Fibroblast of the aortic adventitia (primary cell): ENCODE results near the gene FOXD2. TPM values are rescaled to one million over a fixed set of nuclear protein-coding genes. Genes with fewer than 3 reads are reported as not detected.
A peak's percentile ranks its signal among the peaks of the same experiment; 100 is the strongest.

ENCODE experiments used
- DNase-seq: peaks from one replicate; pipeline ENCODE4 v3.0.0-alpha.2; 2010; ENCODE audit warnings: low read depth
- H3K4me3 ChIP-seq: 2 replicates; pipeline ENCODE4 v1.5.1; 2011; ENCODE audit warnings: low read depth, mild to moderate bottlenecking, control low read depth, low read length, moderate library complexity
- total RNA-seq: library from RNA; depleted of rRNA; stranded (reverse); fragments of >200 nt; gene quantifications from 2 replicates; pipeline ENCODE4 v1.2.3, GENCODE V29; 2012; ENCODE audit warnings: low replicate concordance
- TF ChIP-seq, protein P1 (sequence below): IDR thresholded peaks from 2 replicates; pipeline ENCODE4 v1.5.1; 2011; ENCODE audit warnings: mild to moderate bottlenecking, low read length, control low read depth, inconsistent platforms; ENCODE audit not compliant: insufficient read depth

The FOXD2 gene
- total RNA-seq, 1 donor = 0.36 TPM

DNA sequence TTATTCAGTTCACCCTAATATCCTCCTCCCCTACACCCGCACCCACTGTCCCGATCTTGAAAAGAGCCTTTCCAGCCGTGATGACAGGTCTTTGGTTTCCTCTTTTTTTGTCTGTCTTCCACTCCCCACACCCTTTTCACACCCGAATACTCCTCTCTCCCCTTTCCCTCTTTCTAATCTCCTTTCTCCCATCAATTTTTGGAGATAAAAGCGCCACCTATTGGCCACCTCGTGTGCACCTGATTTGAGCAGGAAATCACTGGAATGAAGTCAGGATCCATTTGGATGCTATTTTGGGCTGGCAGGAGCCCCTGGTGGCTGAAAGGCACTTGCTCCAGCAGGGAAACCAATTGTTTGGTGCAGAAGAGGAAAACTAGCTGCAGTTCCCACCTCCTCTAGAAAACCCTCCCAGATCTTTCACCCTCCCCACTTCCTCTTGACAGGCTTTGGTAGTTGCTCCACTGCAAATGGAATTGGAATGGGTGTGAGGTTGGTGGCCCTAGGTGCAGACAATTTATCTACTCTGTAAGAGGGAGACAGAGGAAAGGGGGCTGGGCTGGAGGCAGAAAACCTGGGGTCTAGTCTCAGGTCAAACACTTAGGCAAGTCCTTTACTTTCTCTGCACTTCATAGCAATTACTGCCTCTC lies 13.4 kb upstream of the FOXD2 start:
- DNase-seq = peak; percentile 74
- TF ChIP-seq, protein P1, sequence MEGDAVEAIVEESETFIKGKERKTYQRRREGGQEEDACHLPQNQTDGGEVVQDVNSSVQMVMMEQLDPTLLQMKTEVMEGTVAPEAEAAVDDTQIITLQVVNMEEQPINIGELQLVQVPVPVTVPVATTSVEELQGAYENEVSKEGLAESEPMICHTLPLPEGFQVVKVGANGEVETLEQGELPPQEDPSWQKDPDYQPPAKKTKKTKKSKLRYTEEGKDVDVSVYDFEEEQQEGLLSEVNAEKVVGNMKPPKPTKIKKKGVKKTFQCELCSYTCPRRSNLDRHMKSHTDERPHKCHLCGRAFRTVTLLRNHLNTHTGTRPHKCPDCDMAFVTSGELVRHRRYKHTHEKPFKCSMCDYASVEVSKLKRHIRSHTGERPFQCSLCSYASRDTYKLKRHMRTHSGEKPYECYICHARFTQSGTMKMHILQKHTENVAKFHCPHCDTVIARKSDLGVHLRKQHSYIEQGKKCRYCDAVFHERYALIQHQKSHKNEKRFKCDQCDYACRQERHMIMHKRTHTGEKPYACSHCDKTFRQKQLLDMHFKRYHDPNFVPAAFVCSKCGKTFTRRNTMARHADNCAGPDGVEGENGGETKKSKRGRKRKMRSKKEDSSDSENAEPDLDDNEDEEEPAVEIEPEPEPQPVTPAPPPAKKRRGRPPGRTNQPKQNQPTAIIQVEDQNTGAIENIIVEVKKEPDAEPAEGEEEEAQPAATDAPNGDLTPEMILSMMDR = peak; percentile 85
- H3K4me3 ChIP-seq = no peak overlapping the region

DNA sequence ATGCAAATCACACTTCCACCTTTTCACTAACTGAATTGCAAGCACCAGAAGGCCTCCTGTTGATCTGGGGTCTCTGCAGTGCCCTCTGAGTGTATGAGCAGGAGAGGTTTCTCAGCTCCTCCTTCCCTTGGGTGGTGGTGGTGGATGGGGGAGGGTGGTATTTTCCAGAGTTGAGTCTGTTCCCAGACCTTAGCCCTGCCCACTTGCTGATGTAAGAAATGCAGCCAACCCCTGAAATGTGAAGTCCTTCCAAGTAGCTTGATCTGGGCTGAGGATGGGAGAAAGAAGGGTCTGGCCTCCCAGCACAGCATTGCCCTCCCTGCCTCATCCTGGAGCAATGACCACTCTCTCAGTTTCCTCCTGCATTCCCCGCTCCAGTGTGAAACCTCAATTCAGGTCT lies 6.3 kb upstream of the FOXD2 start:
- TF ChIP-seq, protein P1 = no peak
- peak; percentile 87 for DNase-seq
- no peak overlapping the region for H3K4me3 ChIP-seq

DNA sequence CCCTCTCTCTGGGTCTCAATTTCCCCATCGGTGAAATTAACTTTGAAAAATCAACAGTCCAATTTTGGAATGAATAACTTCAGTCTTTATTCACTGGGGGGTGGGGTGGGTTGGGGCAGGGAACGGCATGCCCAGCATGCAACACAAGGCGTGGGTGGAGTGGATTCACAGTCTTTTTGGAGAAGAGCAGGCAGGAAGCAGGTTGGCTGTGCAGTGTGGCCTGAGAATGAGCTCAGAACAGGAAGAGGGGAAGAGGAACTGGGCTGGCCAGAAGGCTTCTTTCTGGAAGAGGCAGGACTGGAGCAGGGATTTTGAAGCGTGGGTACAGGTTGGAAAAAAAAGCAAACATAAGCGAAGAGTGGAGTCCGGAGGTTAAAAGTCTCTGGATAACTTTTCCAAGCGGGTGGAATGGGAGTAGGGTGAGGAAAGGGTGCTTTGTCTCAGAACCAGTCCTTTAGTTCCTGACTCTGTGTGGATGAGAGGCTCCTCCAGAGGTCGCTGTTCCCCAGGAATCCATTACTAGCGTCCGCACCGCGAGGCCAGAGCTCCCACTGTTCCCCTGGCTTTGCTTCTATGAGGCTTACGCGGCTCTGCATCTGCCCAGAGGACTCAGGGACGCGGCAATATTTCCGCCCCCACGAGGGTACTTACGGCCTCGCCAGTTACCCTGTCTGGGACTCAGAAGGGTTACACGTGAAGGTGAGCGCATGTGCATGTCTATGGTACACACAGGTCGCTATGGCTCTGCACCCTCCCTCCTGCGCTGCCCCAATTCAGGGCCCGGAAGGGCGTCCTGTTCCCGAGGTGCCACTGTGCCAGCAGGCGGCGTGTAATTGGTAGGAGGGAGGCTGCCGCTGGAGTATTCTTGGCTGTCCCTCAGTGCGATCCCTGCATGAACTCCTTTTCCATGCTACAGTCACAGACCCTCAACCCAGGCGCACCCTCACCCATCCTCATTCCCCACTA lies 5.5 kb upstream of the FOXD2 start:
- peak overlapping the region; percentile 39 for H3K4me3 ChIP-seq
- peak; percentile 86 for DNase-seq
- TF ChIP-seq, protein P1 = peak; percentile 91

DNA sequence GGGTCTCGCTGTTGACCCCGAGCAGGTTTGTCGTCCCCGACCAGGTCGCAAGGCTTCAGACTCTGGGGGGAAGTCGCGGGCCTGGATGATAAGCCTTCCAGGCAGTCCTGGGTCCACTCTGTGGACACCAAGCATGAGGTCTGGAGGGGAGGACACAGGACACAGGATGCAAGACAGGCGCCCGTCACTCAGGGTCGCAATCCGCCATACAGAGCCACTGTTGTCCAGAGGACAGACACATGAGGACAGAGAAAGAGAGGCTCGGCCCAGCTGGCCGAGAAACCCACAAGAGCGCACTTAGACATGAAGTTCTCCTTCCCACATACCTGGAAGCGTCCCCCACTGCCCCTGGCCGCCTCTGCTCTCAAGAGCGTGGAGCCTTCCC lies 4.8 kb upstream of the FOXD2 start:
- TF ChIP-seq, protein P1 = no peak
- DNase-seq = no peak
- H3K4me3 ChIP-seq = no peak overlapping the region

DNA sequence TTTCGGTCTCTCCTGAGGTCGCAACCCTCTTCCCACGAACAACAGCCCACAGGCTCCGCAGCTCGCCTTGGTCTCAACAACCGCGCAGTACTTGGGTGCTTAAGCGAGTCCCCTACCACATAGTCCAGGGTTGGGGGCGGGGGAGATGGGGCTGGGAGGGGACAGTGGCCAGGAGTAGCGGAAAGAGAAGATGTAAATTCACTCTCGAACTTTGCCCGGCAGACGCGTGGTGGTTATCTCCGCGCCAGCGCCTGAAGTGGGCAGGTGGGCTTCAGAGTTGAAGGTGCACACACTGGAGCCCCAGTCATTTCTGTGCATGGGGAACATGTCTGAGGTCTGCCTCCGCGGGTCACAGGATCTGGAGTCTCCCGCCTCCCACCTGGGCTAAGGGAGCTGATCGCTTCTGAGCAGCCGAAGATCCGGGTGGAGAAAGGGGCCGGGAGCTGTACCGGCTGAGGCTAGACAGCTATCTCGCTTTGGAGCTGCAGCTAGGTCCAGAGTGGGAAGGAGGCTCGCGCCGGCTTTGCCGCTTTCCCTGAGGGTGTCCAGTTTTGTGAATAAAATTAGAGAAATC lies 4.3 kb upstream of the FOXD2 start:
- H3K4me3 ChIP-seq = peak overlapping the region; percentile 17
- no peak for DNase-seq
- TF ChIP-seq, protein P1 = no peak

DNA sequence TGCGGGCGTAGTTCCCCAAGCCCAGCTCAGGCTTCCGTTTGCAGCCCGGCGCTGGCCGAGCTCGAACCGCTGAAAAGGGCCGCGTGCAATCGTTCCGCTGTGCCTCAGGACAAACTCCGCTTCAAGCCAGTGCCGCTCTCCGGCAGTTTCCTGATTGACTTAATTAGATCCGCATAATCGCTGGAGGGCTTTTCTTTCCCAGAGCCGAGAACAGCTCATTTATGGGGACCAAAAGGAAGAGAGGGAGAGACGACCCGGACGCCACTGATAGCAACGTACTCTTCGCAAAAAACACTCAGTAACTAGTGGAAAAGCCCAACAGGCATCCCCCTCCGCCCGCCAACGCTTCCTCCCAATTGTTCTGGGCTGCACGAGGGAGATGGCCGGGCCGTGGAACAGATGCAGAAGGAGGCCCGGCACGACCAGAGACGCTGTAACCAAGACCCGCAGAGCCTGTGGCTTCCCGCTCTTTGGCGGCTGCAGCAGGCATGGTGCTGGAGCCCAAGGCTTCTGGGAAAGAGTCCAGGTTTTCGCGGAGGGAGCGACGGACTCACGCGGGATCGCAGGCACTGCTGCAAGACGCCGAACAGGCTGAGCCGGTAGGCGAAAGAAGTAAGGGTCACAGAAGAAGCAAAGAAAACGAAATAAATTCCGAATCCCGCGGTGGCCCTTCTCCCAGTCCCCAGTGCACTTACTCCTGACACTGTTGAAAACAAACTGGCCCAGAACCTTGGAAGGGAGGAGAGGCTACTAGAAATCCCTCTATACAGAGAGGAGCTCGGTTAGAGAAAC lies 3.6 kb upstream of the FOXD2 start:
- TF ChIP-seq, protein P1 = no peak
- peak; percentile 76 for DNase-seq
- H3K4me3 ChIP-seq = peak overlapping the region; percentile 37
